H1 (cell line): ENCODE data around the gene KRT72. TPM values are rescaled to one million over a fixed set of nuclear protein-coding genes. Genes with fewer than 3 reads are reported as not detected.

Experiments used
- CTCF ChIA-PET: fragments of 300-600 bp; sonication (Branson Sonifier 250); formaldehyde crosslinking; loops from one replicate; lab custom pipeline; 2021; ENCODE audit not compliant: partially characterized antibody; lab: Charles Lee
- POLR2A ChIA-PET: fragments of 300-600 bp; sonication (Branson Sonifier 250); formaldehyde crosslinking; loops from one replicate; lab custom pipeline; 2021; ENCODE audit warnings: inconsistent platforms; ENCODE audit not compliant: partially characterized antibody; lab: Charles Lee
- DNase-seq, 2 experiments: peaks; one replicate each; pipeline versions ENCODE4 v3.0.0 to v3.0.0-alpha.2; 2010 to 2022; ENCODE audit warnings: low spot score in 2 of 2, low read depth in 1 of 2, mixed read lengths in 1 of 2
- FAIRE-seq: peaks from 2 replicates; lab custom pipeline; 2011; peaks lifted over from hg19 to GRCh38; lab: Jason Lieb, UNC
- H2AFZ ChIP-seq: 2 replicates; pipeline ENCODE4 v1.8.1; 2012; ENCODE audit warnings: low read length, inconsistent platforms
- H2AK5ac ChIP-seq: 2 replicates; pipeline ENCODE4 v1.6.1; 2013; ENCODE audit warnings: low read depth, low read length
- H2BK120ac ChIP-seq: replicated peaks from 2 replicates; pipeline ENCODE3; 2013; ENCODE audit warnings: low read depth, low read length, inconsistent platforms
- H2BK12ac ChIP-seq: 2 replicates; pipeline ENCODE4 v1.6.1; 2013; ENCODE audit warnings: low read depth, low read length
- H2BK15ac ChIP-seq: 2 replicates; pipeline ENCODE4 v1.6.1; 2013; ENCODE audit warnings: low read length
- H2BK20ac ChIP-seq: 2 replicates; pipeline ENCODE4 v1.6.1; 2013; ENCODE audit warnings: low read length
- H2BK5ac ChIP-seq: 2 replicates; pipeline ENCODE4 v1.6.1; 2013; ENCODE audit warnings: low read depth, low read length
- H3K14ac ChIP-seq: 2 replicates; pipeline ENCODE4 v1.6.1; 2013; ENCODE audit warnings: inconsistent platforms; ENCODE audit not compliant: insufficient read length
- H3K18ac ChIP-seq: 2 replicates; pipeline ENCODE4 v1.6.1; 2013; ENCODE audit warnings: low read length; ENCODE audit errors: extremely low read depth
- H3K23ac ChIP-seq: 2 replicates; pipeline ENCODE4 v1.6.1; 2013; ENCODE audit warnings: inconsistent platforms; ENCODE audit not compliant: insufficient read length
- H3K23me2 ChIP-seq: 2 replicates; pipeline ENCODE4 v1.6.1; 2013; ENCODE audit warnings: low read depth, low read length
- H3K27ac ChIP-seq: 2 replicates; pipeline ENCODE4 v1.6.1; 2011; ENCODE audit warnings: low read depth, low read length, inconsistent platforms
- H3K27me3 ChIP-seq, 4 experiments: replicated peaks in 1 of 4; 1 replicate in 1 of 4; 2 replicates in 3 of 4; pipeline versions ENCODE4 v1.6.1 to v1.8.1; 2011 to 2013; ENCODE audit warnings: low read length in 3 of 4, mild to moderate bottlenecking in 3 of 4, inconsistent platforms in 2 of 4, mixed read lengths in 2 of 4, moderate library complexity in 1 of 4; ENCODE audit not compliant: control insufficient read depth in 3 of 4, insufficient read depth in 3 of 4; ENCODE audit errors: extremely low read depth in 1 of 4
- H3K36me3 ChIP-seq, 4 experiments: 2 replicates each; pipeline versions ENCODE4 v1.6.1 to v1.8.1; 2011 to 2013; ENCODE audit warnings: mild to moderate bottlenecking in 4 of 4, low read length in 3 of 4, moderate library complexity in 2 of 4, control low read depth in 1 of 4, inconsistent platforms in 1 of 4; ENCODE audit not compliant: insufficient read depth in 4 of 4, control insufficient read depth in 2 of 4
- H3K4ac ChIP-seq: replicated peaks from 2 replicates; pipeline ENCODE3; 2013; ENCODE audit warnings: low read length, low read depth, mixed read lengths, inconsistent platforms; ENCODE audit not compliant: insufficient read length
- H3K4me1 ChIP-seq, 4 experiments: replicated peaks in 1 of 4; 1 replicate in 1 of 4; 2 replicates in 3 of 4; pipeline versions ENCODE4 v1.6.1 to v1.8.1; 2011 to 2013; ENCODE audit warnings: low read length in 3 of 4, inconsistent platforms in 2 of 4, mixed read lengths in 1 of 4; ENCODE audit not compliant: insufficient read depth in 4 of 4, control insufficient read depth in 3 of 4
- H3K4me2 ChIP-seq, 2 experiments: 2 replicates each; pipeline versions ENCODE4 v1.6.1 to v1.8.1; 2011 to 2013; ENCODE audit warnings: low read depth in 2 of 2, low read length in 2 of 2, control low read depth in 1 of 2, inconsistent platforms in 1 of 2, mild to moderate bottlenecking in 1 of 2; ENCODE audit not compliant: insufficient read depth in 1 of 2
- H3K4me3 ChIP-seq, 4 experiments: fragments of 200-600, 300-600 bp in 1 of 4; sonication (generic), shearing (Covaris generic), sonication (Bioruptor Twin) in 1 of 4; 2 replicates each; pipeline versions ENCODE4 v1.5.1 to v1.8.1; 2011 to 2016; ENCODE audit warnings: low read length in 4 of 4, low read depth in 3 of 4, control low read depth in 2 of 4, inconsistent platforms in 2 of 4, mild to moderate bottlenecking in 2 of 4, mixed read lengths in 1 of 4, moderate library complexity in 1 of 4; ENCODE audit not compliant: insufficient read depth in 2 of 4; ENCODE audit errors: extremely low read depth in 1 of 4
- H3K56ac ChIP-seq: replicated peaks from 2 replicates; pipeline ENCODE3; 2013; ENCODE audit warnings: low read depth, mild to moderate bottlenecking, mixed read lengths, low read length, inconsistent platforms; ENCODE audit not compliant: insufficient read length
- H3K79me1 ChIP-seq: 2 replicates; pipeline ENCODE4 v1.6.1; 2013; ENCODE audit warnings: low read depth, low read length, control low read depth
- H3K79me2 ChIP-seq, 2 experiments: 2 replicates each; pipeline versions ENCODE4 v1.6.1 to v1.8.1; 2012 to 2013; ENCODE audit warnings: low read length in 2 of 2, mild to moderate bottlenecking in 2 of 2, inconsistent platforms in 1 of 2; ENCODE audit not compliant: insufficient read depth in 2 of 2, control insufficient read depth in 1 of 2
- H3K9ac ChIP-seq, 4 experiments: replicated peaks in 1 of 4; 1 replicate in 1 of 4; 2 replicates in 3 of 4; pipeline versions ENCODE4 v1.6.1 to v1.8.1; 2011 to 2013; ENCODE audit warnings: low read depth in 3 of 4, low read length in 3 of 4, control low read depth in 2 of 4, mild to moderate bottlenecking in 2 of 4, moderate library complexity in 2 of 4, inconsistent platforms in 1 of 4; ENCODE audit errors: extremely low read depth in 1 of 4
- H3K9me3 ChIP-seq, 2 experiments: 2 replicates each; pipeline versions ENCODE4 v1.6.1 to v1.8.1; 2012 to 2013; ENCODE audit warnings: mild to moderate bottlenecking in 2 of 2, moderate library complexity in 2 of 2, control low read depth in 1 of 2, inconsistent platforms in 1 of 2, low read depth in 1 of 2, low read length in 1 of 2, mixed read lengths in 1 of 2; ENCODE audit not compliant: insufficient read depth in 2 of 2
- H4K20me1 ChIP-seq, 2 experiments: replicated peaks in 1 of 2; 2 replicates each; pipeline versions ENCODE3 to v1.8.1; 2011 to 2013; ENCODE audit warnings: inconsistent platforms in 2 of 2, low read length in 2 of 2, mild to moderate bottlenecking in 1 of 2; ENCODE audit not compliant: insufficient read depth in 2 of 2, control insufficient read depth in 1 of 2
- H4K5ac ChIP-seq: 2 replicates; pipeline ENCODE4 v1.6.1; 2013; ENCODE audit warnings: low read length, low read depth, mixed read lengths, inconsistent platforms; ENCODE audit not compliant: insufficient read length
- H4K8ac ChIP-seq: 2 replicates; pipeline ENCODE4 v1.8.0; 2013; ENCODE audit warnings: mild to moderate bottlenecking, moderate library complexity, low read length, inconsistent platforms; ENCODE audit not compliant: insufficient read depth; ENCODE audit errors: extremely low read depth
- H4K91ac ChIP-seq: replicated peaks from 2 replicates; pipeline ENCODE3; 2013; ENCODE audit warnings: low read length, mixed read lengths, inconsistent platforms; ENCODE audit not compliant: insufficient read length
- ATF3 ChIP-seq: IDR thresholded peaks from 2 replicates; pipeline ENCODE4 v1.6.1; 2011; ENCODE audit warnings: low read depth, mild to moderate bottlenecking, low read length; ENCODE audit not compliant: insufficient read depth
- BCL11A ChIP-seq, 2 experiments: IDR thresholded peaks; one replicate each; pipeline ENCODE4 v1.6.1; 2011; ENCODE audit warnings: low read depth in 2 of 2, low read length in 2 of 2, mild to moderate bottlenecking in 2 of 2
- CBX8 ChIP-seq: fragments of 300-800, 300-1000 bp; sonication (generic); IDR thresholded peaks from 2 replicates; pipeline ENCODE4 v1.7.1; 2016; ENCODE audit warnings: low read depth, low read length, borderline replicate concordance
- CEBPB ChIP-seq: IDR thresholded peaks from 2 replicates; pipeline ENCODE4 v1.6.1; 2012; ENCODE audit warnings: low read depth, low read length
- FOSL1 ChIP-seq: IDR thresholded peaks from 2 replicates; pipeline ENCODE4 v1.6.1; 2011; ENCODE audit warnings: mild to moderate bottlenecking, low read depth, low read length, moderate library complexity; ENCODE audit not compliant: insufficient read depth
- GTF2F1 ChIP-seq: IDR thresholded peaks from 2 replicates; pipeline ENCODE4 v1.6.1; 2012; ENCODE audit warnings: low read depth, low read length, improper control_type of control experiment, borderline replicate concordance
- PHF8 ChIP-seq: fragments of 200-600 bp; sonication (generic); conservative IDR thresholded peaks from 2 replicates; pipeline ENCODE4 v1.7.1; 2012; ENCODE audit warnings: low read depth, mild to moderate bottlenecking, inconsistent platforms, low read length, moderate library complexity
- RXRA ChIP-seq: IDR thresholded peaks from 2 replicates; pipeline ENCODE4 v1.6.1; 2011; ENCODE audit warnings: low read depth, mild to moderate bottlenecking, low read length, moderate library complexity; ENCODE audit not compliant: insufficient read depth
- SIN3A ChIP-seq, 2 experiments: IDR thresholded peaks in 1 of 2; conservative IDR thresholded peaks in 1 of 2; 2 replicates each; pipeline ENCODE4 v1.6.1; 2011 to 2012; ENCODE audit warnings: low read length in 2 of 2, improper control_type of control experiment in 1 of 2, low read depth in 1 of 2, mild to moderate bottlenecking in 1 of 2
- TEAD4 ChIP-seq: IDR thresholded peaks from 2 replicates; pipeline ENCODE4 v1.6.1; 2012; ENCODE audit warnings: low read depth, low read length, inconsistent platforms, mixed read lengths
- WGBS, 2 experiments: shearing (Covaris generic) in 1 of 2; methylation state at CpG; one replicate each; pipeline versions ENCODE4 v1.1.6 to v1.1.7; 2013 to 2015; ENCODE audit warnings: low lambda C conversion rate in 2 of 2, mixed read lengths in 2 of 2, inconsistent platforms in 1 of 2, low coverage in 1 of 2, missing lambda C conversion rate in 1 of 2; ENCODE audit not compliant: insufficient replicate concordance in 2 of 2, insufficient coverage in 1 of 2, insufficient read length in 1 of 2; ENCODE audit errors: extremely low coverage in 1 of 2, missing lambda C conversion rate in 1 of 2; 5-methylcytosine and 5-hydroxymethylcytosine counted together
- polyA plus RNA-seq, 7 experiments: library from polyadenylated mRNA; depleted of rRNA in 3 of 7; stranded (reverse) in 5 of 7; unstranded in 2 of 7; fragments of >200 nt in 5 of 7; fragments of 200-250 nt in 2 of 7; gene quantifications; 1 replicate in 5 of 7; 2 replicates in 1 of 7; 4 replicates in 1 of 7; pipeline versions ENCODE4 v1.2.1 to v1.2.3, GENCODE V29; 2011 to 2013; ENCODE audit warnings: missing spikeins in 2 of 7, mixed read lengths in 2 of 7
- total RNA-seq: library from RNA; stranded (reverse); fragmentation: NEBNext Ultra II Directional; extraction: Animal tissue kit (Norgen Biotek cat#: 25700); gene quantifications from 2 replicates; pipeline ENCODE4 v1.2.1, GENCODE V29; 2021
- TF ChIP-seq, protein P1 (sequence below), 3 experiments: IDR thresholded peaks; 1 replicate in 2 of 3; 2 replicates in 1 of 3; pipeline versions ENCODE4 v1.5.1 to v1.6.1; 2011; ENCODE audit warnings: low read length in 3 of 3, mild to moderate bottlenecking in 3 of 3, inconsistent platforms in 2 of 3, low read depth in 1 of 3, moderate library complexity in 1 of 3; ENCODE audit not compliant: insufficient read depth in 1 of 3; ENCODE audit errors: control extremely low read depth in 1 of 3

The KRT72 gene
- total and polyA plus RNA-seq, 2 of the 8 experiments (the other 6 are each of a cell fraction or from before 2014, with no cell fraction given), result not detected

DNA sequence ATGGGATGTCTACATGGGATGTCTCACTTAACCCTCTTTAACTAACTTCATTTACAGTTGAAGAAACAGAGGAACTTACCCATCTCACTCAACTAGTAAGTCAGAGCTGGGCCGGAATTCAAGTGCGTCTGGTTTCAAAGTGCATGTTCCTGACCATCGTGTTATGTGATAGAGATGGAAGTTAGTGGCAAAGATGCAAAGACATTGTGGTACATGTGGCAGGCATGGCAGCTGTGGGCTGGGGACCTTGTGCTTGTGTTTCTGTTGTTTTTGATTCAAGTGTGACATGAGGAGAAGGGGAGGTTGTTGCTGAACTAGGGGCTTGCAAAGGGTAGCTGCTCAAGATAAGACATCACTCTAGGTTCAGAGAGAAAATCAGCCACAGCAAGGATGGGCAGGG, 25.3 kb downstream of the KRT72 start:
- DNase-seq, result no peak
- Histone ChIP-seq H3K18ac (no peak overlapping the region), H3K9ac (no peak overlapping the region), H3K4ac (no peak overlapping the region), H4K91ac (no peak overlapping the region), H2BK120ac (no peak overlapping the region), H2BK12ac (no peak overlapping the region), H2BK15ac (no peak overlapping the region), H3K23ac (no peak overlapping the region), H3K4me1 (no peaks in the 10 kb centered on the region), H3K9me3 (no peaks in the 10 kb centered on the region), H3K14ac (no peak overlapping the region), H2BK20ac (no peak overlapping the region), H3K4me2 (no peak overlapping the region), H2AFZ (no peak overlapping the region), H2BK5ac (no peak overlapping the region), H3K27ac (no peak overlapping the region), H4K20me1 (no peaks in the 10 kb centered on the region), H3K56ac (no peak overlapping the region), H3K79me2 (no peaks in the 10 kb centered on the region), H4K8ac (no peak overlapping the region), H3K36me3 (no peaks in the 10 kb centered on the region), H3K27me3 (no peaks in the 10 kb centered on the region; a peak in 1 of 7 replicates), H4K5ac (no peak overlapping the region), H3K79me1 (no peaks in the 10 kb centered on the region), H2AK5ac (no peak overlapping the region), H3K4me3 (no peak overlapping the region), H3K23me2 (no peaks in the 10 kb centered on the region)
- WGBS, 2 experiments, result 95% methylated on average over 3 of the region's 3 CpGs; no CpG with 5 or more reads in 1 of the 2 experiments
- ChIA-PET POLR2A (no interaction called here), CTCF (interaction anchor here (0.6 to 4.7 kb wide), 10 partner anchors 8 to 303 kb away, joined by 3 to 19 read pairs (median 6); no protein-coding TSS in a partner anchor)
- no peak for FAIRE-seq
- TF ChIP-seq CEBPB, result no peak
- TF ChIP-seq SIN3A (conservative IDR thresholded peaks at IDR 0.05 in 1 of 2, IDR thresholded peaks at IDR 0.05 in 1 of 2; ENCODE audit: low read depth in 1 of 2, low read length in 2 of 2), result no peak
- no peak for TF ChIP-seq GTF2F1
- no peak for TF ChIP-seq FOSL1
- TF ChIP-seq BCL11A (IDR thresholded peaks at IDR 0.05; ENCODE audit: low read depth in 2 of 2, low read length in 2 of 2), result no peak
- TF ChIP-seq CBX8, result no peak
- no peak for TF ChIP-seq PHF8
- TF ChIP-seq ATF3, result no peak
- TF ChIP-seq RXRA, result no peak
- TF ChIP-seq TEAD4, result no peak
- TF ChIP-seq, protein P1, sequence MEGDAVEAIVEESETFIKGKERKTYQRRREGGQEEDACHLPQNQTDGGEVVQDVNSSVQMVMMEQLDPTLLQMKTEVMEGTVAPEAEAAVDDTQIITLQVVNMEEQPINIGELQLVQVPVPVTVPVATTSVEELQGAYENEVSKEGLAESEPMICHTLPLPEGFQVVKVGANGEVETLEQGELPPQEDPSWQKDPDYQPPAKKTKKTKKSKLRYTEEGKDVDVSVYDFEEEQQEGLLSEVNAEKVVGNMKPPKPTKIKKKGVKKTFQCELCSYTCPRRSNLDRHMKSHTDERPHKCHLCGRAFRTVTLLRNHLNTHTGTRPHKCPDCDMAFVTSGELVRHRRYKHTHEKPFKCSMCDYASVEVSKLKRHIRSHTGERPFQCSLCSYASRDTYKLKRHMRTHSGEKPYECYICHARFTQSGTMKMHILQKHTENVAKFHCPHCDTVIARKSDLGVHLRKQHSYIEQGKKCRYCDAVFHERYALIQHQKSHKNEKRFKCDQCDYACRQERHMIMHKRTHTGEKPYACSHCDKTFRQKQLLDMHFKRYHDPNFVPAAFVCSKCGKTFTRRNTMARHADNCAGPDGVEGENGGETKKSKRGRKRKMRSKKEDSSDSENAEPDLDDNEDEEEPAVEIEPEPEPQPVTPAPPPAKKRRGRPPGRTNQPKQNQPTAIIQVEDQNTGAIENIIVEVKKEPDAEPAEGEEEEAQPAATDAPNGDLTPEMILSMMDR (IDR thresholded peaks at IDR 0.05; ENCODE audit: control extremely low read depth in 1 of 3, insufficient read depth in 1 of 3, low read depth in 1 of 3, low read length in 3 of 3), result no peak
